HG03135 (cell line): ENCODE results near the gene TICAM2.

Experiments used
- ATAC-seq: cut with Tn5 transposase; IDR thresholded peaks from one replicate; pipeline ENCODE4 v1.9.1; 2021; ENCODE audit warnings: mild to moderate bottlenecking, moderate library complexity; ENCODE audit not compliant: unreplicated experiment

Gene TICAM2

DNA sequence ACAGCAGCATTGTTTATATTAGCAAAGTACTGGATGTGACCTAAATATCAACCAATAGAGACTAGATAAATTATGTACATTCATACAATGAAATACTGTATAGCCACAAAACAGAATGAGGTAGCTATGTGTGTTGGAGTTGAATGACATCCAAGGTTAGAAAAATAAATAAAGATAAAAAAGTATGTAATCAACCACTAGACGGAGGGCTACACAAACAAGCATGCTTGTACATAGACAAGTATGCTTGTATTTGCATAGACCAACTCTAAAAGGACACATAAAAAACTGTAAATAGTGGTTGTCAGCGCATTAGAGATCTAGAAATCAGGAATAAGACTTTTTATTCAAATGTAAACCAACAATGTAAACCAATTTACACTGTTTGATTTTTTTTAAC is 60.7 kb downstream of the TICAM2 start:
- no peak for ATAC-seq

DNA sequence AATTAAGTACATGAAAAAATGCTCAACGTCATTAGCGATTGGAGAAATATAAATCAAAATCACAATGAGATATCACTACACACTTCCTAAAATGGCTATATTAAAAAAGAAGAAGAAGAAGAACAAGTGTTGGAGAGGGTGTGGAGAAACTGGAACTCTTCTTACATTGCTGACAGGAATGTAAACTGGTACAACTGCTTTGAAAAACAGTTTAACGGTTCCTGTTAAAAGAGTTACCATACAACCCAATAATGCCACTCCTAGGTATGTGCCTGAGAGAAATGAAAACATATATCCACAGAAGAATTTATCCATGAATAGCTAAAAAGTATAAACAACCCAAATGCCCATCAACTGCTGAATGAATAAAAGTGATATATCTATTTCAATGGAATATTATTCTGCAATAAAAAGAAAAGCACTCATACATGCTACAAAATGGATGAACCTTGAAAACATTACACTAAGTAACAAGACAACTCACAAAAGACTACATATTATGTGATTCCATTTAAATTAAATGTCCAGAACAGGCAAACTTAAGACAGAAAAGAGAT is 66.7 kb downstream of the TICAM2 start:
- ATAC-seq: no peak

DNA sequence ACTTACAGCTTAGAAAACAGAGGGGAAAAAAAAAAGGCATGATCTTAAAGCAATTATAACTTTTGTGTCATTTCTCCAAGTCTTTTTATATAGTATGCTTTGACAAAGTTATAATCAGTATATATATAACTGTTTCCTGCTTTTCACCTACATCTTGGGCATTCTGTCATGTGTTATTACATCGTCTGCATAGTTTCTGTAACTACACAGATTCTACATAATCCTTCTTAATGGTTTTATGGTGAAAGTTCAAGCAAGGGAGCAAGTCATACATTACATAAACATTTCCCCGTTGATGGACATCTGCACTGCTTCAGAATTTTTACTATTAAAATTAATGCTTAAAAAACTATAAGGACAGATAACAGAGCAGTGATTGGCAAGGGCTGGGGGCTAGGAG is 69.8 kb downstream of the TICAM2 start:
- ATAC-seq: no peak

DNA sequence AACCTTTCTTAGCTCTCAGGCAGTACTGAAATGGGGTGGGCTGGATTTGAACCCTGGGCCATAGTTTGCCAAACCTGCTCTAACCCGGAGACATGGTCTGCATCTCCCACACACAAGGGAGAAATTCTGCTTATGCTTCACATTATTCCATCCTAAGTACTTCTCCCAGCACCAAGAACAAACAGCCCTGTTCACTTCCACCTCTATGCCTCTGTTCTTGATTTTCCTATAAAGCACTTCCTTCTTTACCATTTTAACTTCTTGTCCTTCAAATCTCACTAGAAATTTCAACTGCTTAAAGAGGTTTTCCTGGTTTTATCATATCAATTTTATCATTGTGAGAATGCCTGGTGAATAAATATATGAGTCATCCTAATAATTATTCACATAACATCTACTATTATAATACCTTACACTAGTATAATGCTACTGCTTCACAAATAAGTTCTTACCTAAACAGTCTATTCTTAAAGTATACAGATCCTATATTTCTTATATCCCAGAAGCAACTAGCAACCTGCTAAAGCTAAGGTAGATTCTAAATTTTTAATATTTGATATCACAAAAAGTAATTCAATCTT is 70.4 kb downstream of the TICAM2 start:
- ATAC-seq: no peak

DNA sequence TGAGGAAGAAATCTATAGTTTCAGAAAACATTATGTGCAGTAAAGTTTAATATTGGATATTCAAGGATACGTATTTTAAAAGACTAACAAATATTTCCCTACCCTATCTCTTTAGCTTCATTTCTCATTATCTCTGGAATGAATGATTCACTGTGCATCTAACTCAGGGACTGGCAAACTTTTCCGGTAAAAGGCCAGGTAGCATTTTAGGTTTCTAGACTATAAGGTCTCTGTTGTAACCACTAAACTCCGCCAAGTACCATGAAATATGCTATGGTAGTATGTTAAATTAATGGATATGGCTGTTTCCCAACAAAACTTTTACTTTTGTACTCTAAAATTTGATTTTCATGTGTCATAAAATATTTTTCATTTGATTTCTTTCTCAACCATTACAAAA is 70.9 kb downstream of the TICAM2 start:
- no peak for ATAC-seq

DNA sequence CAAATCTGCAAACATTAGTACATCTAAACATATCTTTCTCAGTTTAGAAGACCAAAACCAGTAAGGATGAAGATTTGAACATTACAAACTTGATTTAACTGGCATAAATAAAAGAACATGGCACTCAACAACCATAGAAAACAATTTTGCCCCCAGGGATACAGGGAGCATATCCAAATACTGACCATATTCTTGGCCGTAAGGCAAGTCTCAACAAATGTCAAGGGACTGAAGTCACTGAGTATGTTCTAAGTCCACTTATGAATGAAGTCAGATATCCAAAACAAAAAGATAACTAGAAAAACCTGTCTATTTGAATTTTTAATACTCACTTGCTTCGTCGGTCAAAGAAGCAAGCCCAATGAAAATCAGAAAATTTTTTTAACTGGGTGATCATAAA is 71.9 kb downstream of the TICAM2 start:
- ATAC-seq: no peak
